GM12878 (cell line): ENCODE data around the gene NKX1-2. TPM values are rescaled to one million over a fixed set of nuclear protein-coding genes. Genes with fewer than 3 reads are reported as not detected.

Experiments
- ATAC-seq: fragments of 200-7000 bp; cut with Tn5 transposase; 3 replicates; pipeline ENCODE4 v1.9.1; 2020; ENCODE audit warnings: mild to moderate bottlenecking, moderate library complexity
- BruUV-seq: library from RNA; stranded (reverse); fragments of 400-500 nt; replicated peaks from 2 replicates; lab custom pipeline; 2021; lab: Mats Ljungman, UMichigan
- CTCF ChIA-PET: fragments of 300-600 bp; sonication (Branson Sonifier 250); formaldehyde crosslinking; extraction: SDS; loops from one replicate; lab custom pipeline; 2021; ENCODE audit warnings: inconsistent platforms; lab: Yijun Ruan, JAX
- POLR2A ChIA-PET: fragments of 350-600 bp; formaldehyde crosslinking; extraction: SDS; loops from one replicate; lab custom pipeline; 2021; ENCODE audit warnings: inconsistent platforms; lab: Charles Lee
- RAD21 ChIA-PET: fragments of 300-600 bp; sonication (Branson Sonifier 250); formaldehyde crosslinking; loops from one replicate; lab custom pipeline; 2023; ENCODE audit warnings: antibody characterized with exemption; ENCODE audit not compliant: unreplicated experiment; lab: Charles Lee
- SMC1A ChIA-PET: fragments of 300-600 bp; sonication (Branson Sonifier 250); formaldehyde crosslinking; loops from one replicate; lab custom pipeline; 2023; ENCODE audit not compliant: unreplicated experiment, uncharacterized antibody; lab: Charles Lee
- DNase-seq: peaks from one replicate; pipeline ENCODE4 v3.0.0-alpha.2; 2011; ENCODE audit warnings: low read depth, low spot score
- FAIRE-seq: peaks from 3 replicates; lab custom pipeline; 2011; peaks lifted over from hg19 to GRCh38; lab: Jason Lieb, UNC
- H2AFZ ChIP-seq: 2 replicates; pipeline ENCODE4 v1.6.0; 2011; ENCODE audit warnings: low read depth, low read length, control low read depth; ENCODE audit not compliant: control insufficient read depth
- H3K27ac ChIP-seq: 2 replicates; pipeline ENCODE4 v1.5.1; 2011; ENCODE audit warnings: control low read depth; ENCODE audit not compliant: control insufficient read depth, insufficient read depth
- H3K27me3 ChIP-seq, 2 experiments: replicated peaks in 1 of 2; 2 replicates each; pipeline versions ENCODE4 v1.6.0 to v1.6.1; 2011; ENCODE audit warnings: low read length in 1 of 2; ENCODE audit not compliant: control insufficient read depth in 2 of 2, insufficient read depth in 2 of 2
- H3K36me3 ChIP-seq, 2 experiments: 2 replicates each; pipeline ENCODE4 v1.5.1; 2011; ENCODE audit warnings: low read length in 1 of 2; ENCODE audit not compliant: control insufficient read depth in 2 of 2, insufficient read depth in 2 of 2
- H3K4me1 ChIP-seq: 2 replicates; pipeline ENCODE4 v1.6.1; 2011; ENCODE audit warnings: mild to moderate bottlenecking, low read length, moderate library complexity, mixed read lengths; ENCODE audit not compliant: control insufficient read depth, insufficient read depth
- H3K4me2 ChIP-seq: 2 replicates; pipeline ENCODE4 v1.6.0; 2011; ENCODE audit warnings: control low read depth; ENCODE audit not compliant: control insufficient read depth, insufficient read depth
- H3K4me3 ChIP-seq: fragments of 200-600 bp; sonication (generic); 2 replicates; pipeline ENCODE4 v1.5.1; 2016
- H3K79me2 ChIP-seq: 2 replicates; pipeline ENCODE4 v1.6.0; 2011; ENCODE audit warnings: low read length; ENCODE audit not compliant: control insufficient read depth, insufficient read depth
- H3K9ac ChIP-seq: 2 replicates; pipeline ENCODE4 v1.8.0; 2011; ENCODE audit warnings: low read length, control low read depth, mixed read lengths; ENCODE audit not compliant: control insufficient read depth, insufficient read depth
- H3K9me3 ChIP-seq: replicated peaks from 3 replicates; pipeline ENCODE4 v1.5.1; 2011; ENCODE audit warnings: mild to moderate bottlenecking, low read length; ENCODE audit not compliant: control insufficient read depth, insufficient read depth
- H4K20me1 ChIP-seq: 2 replicates; pipeline ENCODE4 v1.6.0; 2011; ENCODE audit not compliant: control insufficient read depth, insufficient read depth
- ASH2L ChIP-seq: fragments of 300-600, 200-600 bp; sonication (generic); IDR thresholded peaks from 2 replicates; pipeline ENCODE4 v1.6.1; 2017; ENCODE audit warnings: low read depth, mild to moderate bottlenecking, borderline replicate concordance
- CHD4 ChIP-seq: fragments of 200-600 bp; sonication (generic); IDR thresholded peaks from 2 replicates; pipeline ENCODE4 v1.6.1; 2016; ENCODE audit warnings: mild to moderate bottlenecking
- E2F8 ChIP-seq: fragments of 450-650 bp; IDR thresholded peaks from 2 replicates; pipeline ENCODE4 v1.6.1; 2018; ENCODE audit warnings: mild to moderate bottlenecking, low read depth, moderate library complexity; ENCODE audit not compliant: partially characterized antibody
- HCFC1 ChIP-seq: fragments of 150-350 bp; IDR thresholded peaks from 2 replicates; pipeline ENCODE4 v1.6.1; 2014; ENCODE audit warnings: low read length
- HDAC2 ChIP-seq: fragments of 200-600 bp; sonication (generic); IDR thresholded peaks from 2 replicates; pipeline ENCODE4 v1.6.1; 2017
- HSF1 ChIP-seq: fragments of 150-350 bp; IDR thresholded peaks from 2 replicates; pipeline ENCODE4 v1.6.1; 2014; ENCODE audit warnings: mild to moderate bottlenecking, low read depth, low read length
- IKZF2 ChIP-seq, 2 experiments: fragments of 450-650 bp; IDR thresholded peaks; 2 replicates each; pipeline ENCODE4 v1.6.1; 2017; ENCODE audit warnings: mild to moderate bottlenecking in 2 of 2, moderate library complexity in 2 of 2
- MEF2B ChIP-seq: fragments of 450-650 bp; IDR thresholded peaks from 2 replicates; pipeline ENCODE4 v1.6.1; 2018; ENCODE audit warnings: mild to moderate bottlenecking, moderate library complexity; ENCODE audit not compliant: partially characterized antibody, poor library complexity, severe bottlenecking
- MLLT1 ChIP-seq: fragments of 450-650 bp; IDR thresholded peaks from 2 replicates; pipeline ENCODE4 v1.6.1; 2016; ENCODE audit warnings: mild to moderate bottlenecking
- PAX5 ChIP-seq: IDR thresholded peaks from 2 replicates; pipeline ENCODE4 v1.6.1; 2011; ENCODE audit warnings: low read depth, low read length, borderline replicate concordance
- PML ChIP-seq: IDR thresholded peaks from 2 replicates; pipeline ENCODE4 v1.6.1; 2012; ENCODE audit warnings: low read length, inconsistent platforms
- SIX5 ChIP-seq: IDR thresholded peaks from 2 replicates; pipeline ENCODE4 v1.6.1; 2011; ENCODE audit warnings: mild to moderate bottlenecking, low read depth, low read length, moderate library complexity; ENCODE audit not compliant: severe bottlenecking
- SMAD5 ChIP-seq: IDR thresholded peaks from 2 replicates; pipeline ENCODE4 v1.6.1; 2016; ENCODE audit warnings: antibody characterized with exemption, low read depth
- SREBF2 ChIP-seq: IDR thresholded peaks from 2 replicates; pipeline ENCODE4 v1.6.1; 2012; ENCODE audit warnings: mild to moderate bottlenecking, low read length
- TCF12 ChIP-seq: IDR thresholded peaks from 2 replicates; pipeline ENCODE4 v1.6.1; 2011; ENCODE audit warnings: low read depth, mild to moderate bottlenecking, low read length
- YY1 ChIP-seq: IDR thresholded peaks from 2 replicates; pipeline ENCODE4 v1.6.1; 2011; ENCODE audit warnings: low read depth, mild to moderate bottlenecking, low read length
- ZNF687 ChIP-seq: fragments of 450-650 bp; IDR thresholded peaks from 2 replicates; pipeline ENCODE4 v1.6.1; 2017; ENCODE audit warnings: mild to moderate bottlenecking, moderate library complexity
- WGBS: methylation state at CpG from one replicate; pipeline ENCODE4 v1.1.6; 2016; ENCODE audit warnings: low lambda C conversion rate; ENCODE audit not compliant: insufficient replicate concordance, insufficient coverage; ENCODE audit errors: missing lambda C conversion rate; 5-methylcytosine and 5-hydroxymethylcytosine counted together
- in situ Hi-C: fragments of 300-500 bp; cut with MboI; formaldehyde crosslinking; loops from 9 replicates; pipeline ENCODE4 v1.14.3; 2018; ENCODE audit warnings: mixed read lengths
- intact Hi-C: fragments of 100-400 bp; cut with micrococcal nuclease; formaldehyde crosslinking; loops from one replicate; pipeline ENCODE4 v1.14.2; 2022; ENCODE audit not compliant: unreplicated experiment
- polyA plus RNA-seq, 11 experiments: library from polyadenylated mRNA; depleted of rRNA in 4 of 11; unstranded in 6 of 11; stranded (reverse) in 5 of 11; fragments of >200 nt; fragmentation: Nextera tagmentation in 4 of 11; fragmentation: Illumina TruSeq in 1 of 11; extraction: Ambion mirVana in 4 of 11; extraction: Trizol in 1 of 11; gene quantifications; 1 replicate in 1 of 11; 2 replicates in 10 of 11; pipeline versions ENCODE4 v1.2.1 to v1.2.3, GENCODE V29; 2011 to 2016; ENCODE audit warnings: inconsistent platforms in 2 of 11, missing spikeins in 2 of 11, low read depth in 1 of 11
- total RNA-seq, 4 experiments: library from RNA; depleted of rRNA in 3 of 4; stranded (reverse); fragments of >200 nt in 3 of 4; fragmentation: Illumina TruSeq in 1 of 4; extraction: Trizol in 1 of 4; gene quantifications; 2 replicates each; pipeline versions ENCODE4 v1.2.1 to v1.2.3, GENCODE V29; 2013 to 2021

The NKX1-2 gene
- total and polyA plus RNA-seq, 10 of the 15 experiments (the other 5 are each of a cell fraction or from before 2014, with no cell fraction given) = not detected

- FAIRE-seq (no peak), ATAC-seq (no peak), DNase-seq (no peak)
- Histone ChIP-seq H2AFZ (no peak overlapping the region), H3K9ac (no peak overlapping the region), H3K79me2 (no peaks in the 10 kb centered on the region), H3K4me2 (no peak overlapping the region), H3K36me3 (no peaks in the 10 kb centered on the region), H3K9me3 (no peaks in the 10 kb centered on the region), H3K27ac (no peak overlapping the region), H3K4me1 (no peaks in the 10 kb centered on the region; the same call in 1 of the 2 replicates), H3K4me3 (no peak overlapping the region), H4K20me1 (no peaks in the 10 kb centered on the region), H3K27me3 (no peaks in the 10 kb centered on the region)
- CTCF ChIA-PET = no interaction called here
- RAD21 ChIA-PET = no interaction called here
- intact Hi-C loops (no loop called here), in situ Hi-C loops (no loop called here)
- no TSS peak for BruUV-seq
- SMC1A ChIA-PET = no interaction called here
- POLR2A ChIA-PET = no interaction called here
- WGBS = 73% methylated on average over 7 of the region's 7 CpGs
- TF ChIP-seq PAX5 (no peak), SREBF2 (no peak), ZNF687 (no peak), HDAC2 (no peak), CHD4 (no peak), MLLT1 (no peak), TCF12 (no peak), E2F8 (no peak), SMAD5 (no peak), YY1 (no peak), PML (no peak), SIX5 (no peak), IKZF2 (IDR thresholded peaks at IDR 0.05) (no peak), HCFC1 (no peak), ASH2L (no peak), HSF1 (no peak), MEF2B (no peak)
These were observed 45.3 kb upstream of the NKX1-2 start for GRCh38 chr10:124495162-124495561.
